Activated CD8-positive, alpha-beta T cell treated with anti-CD3 and anti-CD28 coated beads, Interleukin-2, amount 10 ng/mL, durations not matched to agents 7 days and 5 days (primary cell): ENCODE measurements around the gene ZNF366. TPM values are rescaled to one million over a fixed set of nuclear protein-coding genes. Genes with fewer than 3 reads are reported as not detected.
"Not testable (repeated sequence)": the region's sequence is repeated elsewhere in the genome, so short reads cannot be mapped to it uniquely, and the experiment has no call there.

Source experiments
- ATAC-seq: fragments of 150-1000 bp; cut with Tn5 transposase; one replicate; pipeline ENCODE4 v1.10.0; 2021; ENCODE audit warnings: moderate library complexity
- CTCF ChIA-PET: fragments of 350-600 bp; sonication (Branson Sonifier 250); formaldehyde crosslinking; loops from one replicate; lab custom pipeline; 2021; ENCODE audit warnings: antibody characterized with exemption; lab: Charles Lee
- POLR2A ChIA-PET: fragments of 350-600 bp; sonication (Branson Sonifier 250); formaldehyde crosslinking; loops from one replicate; lab custom pipeline; 2021; ENCODE audit warnings: antibody characterized with exemption; lab: Charles Lee
- DNase-seq: peaks from one replicate; pipeline ENCODE4 v3.0.0-alpha.2; 2020
- H3K27ac Mint-ChIP-seq: one replicate; pipeline ENCODE4 v1.8.0; 2021; ENCODE audit warnings: mild to moderate bottlenecking, mixed read lengths
- H3K27me3 Mint-ChIP-seq: one replicate; pipeline ENCODE4 v1.8.0; 2021; ENCODE audit warnings: low read depth, mixed read lengths
- H3K36me3 Mint-ChIP-seq: one replicate; pipeline ENCODE4 v1.8.0; 2021; ENCODE audit warnings: low read depth, mixed read lengths
- H3K4me1 Mint-ChIP-seq: one replicate; pipeline ENCODE4 v1.8.0; 2021; ENCODE audit warnings: low read depth, mixed read lengths
- H3K4me3 Mint-ChIP-seq: one replicate; pipeline ENCODE4 v1.8.0; 2021; ENCODE audit warnings: mild to moderate bottlenecking, mixed read lengths
- H3K9me3 Mint-ChIP-seq: one replicate; pipeline ENCODE4 v1.8.0; 2022; ENCODE audit warnings: mixed read lengths; ENCODE audit not compliant: insufficient read depth
- total RNA-seq, 2 experiments: library from RNA; stranded (reverse); gene quantifications; one replicate each; pipeline ENCODE4 v1.2.3, GENCODE V29; 2021

The ZNF366 gene
- total RNA-seq, 2 experiments from 2014 or later: not detected

DNA sequence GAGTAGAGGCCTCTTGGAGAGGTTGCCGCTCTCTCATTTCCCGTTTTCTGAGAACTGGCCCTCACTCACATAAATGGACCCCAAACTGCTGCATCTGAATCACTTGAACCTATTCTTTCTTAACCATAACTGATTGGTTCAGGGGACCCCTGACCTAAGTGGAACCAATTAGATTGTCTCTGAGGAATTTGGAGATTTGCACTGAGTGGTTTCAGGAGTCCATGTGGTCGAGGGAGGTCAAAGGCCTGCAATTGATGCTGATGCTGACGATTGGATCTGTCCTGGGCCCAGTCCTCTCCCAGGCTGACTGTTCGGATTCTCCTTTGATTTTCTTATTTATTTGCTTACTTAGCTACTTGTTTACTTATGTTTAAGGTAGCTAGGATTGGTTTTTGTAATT lies 99.1 kb downstream of the ZNF366 start:
- ATAC-seq: no peak
- no peak overlapping the region for H3K27ac Mint-ChIP-seq
- CTCF ChIA-PET: no interaction called here
- POLR2A ChIA-PET: no interaction called here
- H3K4me3 Mint-ChIP-seq: no peak overlapping the region
- H3K36me3 Mint-ChIP-seq: no peaks in the 10 kb centered on the region
- no peak for DNase-seq
- H3K27me3 Mint-ChIP-seq: peaks cover 2% of the 10 kb centered on the region
- peaks cover 4% of the 10 kb centered on the region for H3K9me3 Mint-ChIP-seq
- H3K4me1 Mint-ChIP-seq: no peaks in the 10 kb centered on the region

- ChIA-PET POLR2A (no interaction called here), CTCF (no interaction called here)
- ATAC-seq (no peak), DNase-seq (no peak)
- no peak overlapping the region for H3K27ac Mint-ChIP-seq
- no peak overlapping the region for H3K4me3 Mint-ChIP-seq
- H3K4me1 Mint-ChIP-seq: no peaks in the 10 kb centered on the region
- H3K36me3 Mint-ChIP-seq: no peaks in the 10 kb centered on the region
- peaks cover 4% of the 10 kb centered on the region for H3K9me3 Mint-ChIP-seq
- H3K27me3 Mint-ChIP-seq: peaks cover 2% of the 10 kb centered on the region
These were observed 99.7 kb downstream of the ZNF366 start for GRCh38 chr5:72407541-72407940.

GRCh38 chr5:72407078-72407477 lies 100.1 kb downstream of the ZNF366 start:
- H3K9me3 Mint-ChIP-seq: peaks cover 4% of the 10 kb centered on the region

GRCh38 chr5:72404771-72405170 lies 102.4 kb downstream of the ZNF366 start:
- CTCF ChIA-PET: not testable (repeated sequence)

More at GRCh38 chr5:72407078-72407477, 100.1 kb downstream of the ZNF366 start:
- H3K27ac Mint-ChIP-seq: no peak overlapping the region
- no peaks in the 10 kb centered on the region for H3K4me1 Mint-ChIP-seq
- CTCF ChIA-PET: no interaction called here
- POLR2A ChIA-PET: interaction anchor here (0.7 kb wide), 1 partner anchor 20 kb away, joined by 3 read pairs; no protein-coding TSS in a partner anchor
- DNase-seq (no peak), ATAC-seq (no peak)
- no peak overlapping the region for H3K4me3 Mint-ChIP-seq
- H3K27me3 Mint-ChIP-seq: peaks cover 2% of the 10 kb centered on the region
- no peaks in the 10 kb centered on the region for H3K36me3 Mint-ChIP-seq

GRCh38 chr5:72402959-72403628 lies 104.1 kb downstream of the ZNF366 start:
- CTCF ChIA-PET: interaction anchor here (0.6 to 0.8 kb wide), 2 partner anchors 37 to 269 kb away, joined by 3 read pairs; no protein-coding TSS in a partner anchor
- H3K36me3 Mint-ChIP-seq: no peaks in the 10 kb centered on the region

More at GRCh38 chr5:72404771-72405170, 102.4 kb downstream of the ZNF366 start:
- H3K27me3 Mint-ChIP-seq, H3K36me3 Mint-ChIP-seq, H3K4me3 Mint-ChIP-seq, ATAC-seq, H3K9me3 Mint-ChIP-seq, H3K4me1 Mint-ChIP-seq, DNase-seq, POLR2A ChIA-PET, H3K27ac Mint-ChIP-seq: not testable (repeated sequence)

GRCh38 chr5:72402381-72402890 lies 104.8 kb downstream of the ZNF366 start:
- no peaks in the 10 kb centered on the region for H3K4me1 Mint-ChIP-seq
- POLR2A ChIA-PET: no interaction called here
- CTCF ChIA-PET: interaction anchor here (0.6 to 0.8 kb wide), 3 partner anchors 36 to 268 kb away, joined by 3 read pairs; no protein-coding TSS in a partner anchor
- H3K9me3 Mint-ChIP-seq: peaks cover 4% of the 10 kb centered on the region
- H3K4me3 Mint-ChIP-seq: no peak overlapping the region
- no peak overlapping the region for H3K27ac Mint-ChIP-seq
- no peaks in the 10 kb centered on the region for H3K36me3 Mint-ChIP-seq
- ATAC-seq (no peak), DNase-seq (no peak)
- peaks cover 7% of the 10 kb centered on the region for H3K27me3 Mint-ChIP-seq

More at GRCh38 chr5:72402959-72403628, 104.1 kb downstream of the ZNF366 start:
- POLR2A ChIA-PET: no interaction called here
- H3K27ac Mint-ChIP-seq: no peak overlapping the region
- H3K9me3 Mint-ChIP-seq: peaks cover 4% of the 10 kb centered on the region
- no peak overlapping the region for H3K4me3 Mint-ChIP-seq
- no peaks in the 10 kb centered on the region for H3K4me1 Mint-ChIP-seq
- ATAC-seq: no peak
- DNase-seq: no peak
- peaks cover 7% of the 10 kb centered on the region for H3K27me3 Mint-ChIP-seq

DNA sequence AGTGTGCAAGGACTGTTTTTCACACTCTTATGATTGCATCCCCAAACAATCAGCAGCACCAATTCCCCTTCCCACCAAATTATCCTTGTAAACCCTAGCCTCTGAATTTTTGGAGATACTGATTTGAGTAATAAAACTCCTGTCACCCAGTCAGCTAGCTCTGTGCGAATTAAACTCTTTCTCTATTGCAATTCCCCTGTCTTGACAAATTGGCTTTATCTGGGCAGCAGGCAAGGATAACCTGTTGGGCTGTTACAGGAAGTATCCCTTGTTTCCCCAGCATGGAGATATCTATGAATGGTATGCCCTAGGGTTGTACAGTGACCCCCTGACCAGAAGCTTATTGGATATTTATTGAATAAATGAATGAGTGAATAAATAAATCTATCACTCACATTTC lies 106.3 kb downstream of the ZNF366 start:
- peaks cover 4% of the 10 kb centered on the region for H3K9me3 Mint-ChIP-seq
- H3K27ac Mint-ChIP-seq: no peak overlapping the region
- H3K27me3 Mint-ChIP-seq: peaks cover 10% of the 10 kb centered on the region
- no peak overlapping the region for H3K4me3 Mint-ChIP-seq
- ChIA-PET CTCF (no interaction called here), POLR2A (no interaction called here)
- H3K4me1 Mint-ChIP-seq: no peaks in the 10 kb centered on the region
- ATAC-seq (no peak), DNase-seq (no peak)
- H3K36me3 Mint-ChIP-seq: no peaks in the 10 kb centered on the region

DNA sequence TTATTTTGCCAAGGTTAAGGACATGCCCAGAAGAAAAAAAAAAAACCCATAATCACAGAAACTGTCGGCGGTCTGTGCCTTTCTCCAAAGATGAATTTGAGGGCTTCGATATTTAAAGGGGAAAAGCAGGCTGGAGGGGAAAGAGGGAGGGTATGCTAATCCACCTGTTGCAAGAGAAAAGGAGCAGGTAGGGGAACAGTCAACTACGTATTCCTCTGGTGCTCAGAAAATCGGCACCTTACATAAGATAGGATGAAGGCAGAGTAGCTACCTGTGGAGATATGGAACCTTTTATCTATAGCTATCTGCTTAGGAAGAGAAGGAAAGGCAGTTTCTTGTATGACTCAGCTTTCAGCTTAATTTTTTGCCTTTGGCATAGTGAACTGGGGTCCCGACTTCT lies 109.4 kb downstream of the ZNF366 start:
- Mint-ChIP-seq H3K27me3 (peaks cover 19% of the 10 kb centered on the region), H3K27ac (no peak overlapping the region), H3K9me3 (no peaks in the 10 kb centered on the region), H3K4me3 (no peak overlapping the region), H3K36me3 (no peaks in the 10 kb centered on the region), H3K4me1 (no peaks in the 10 kb centered on the region)
- ATAC-seq (no peak), DNase-seq (no peak)
- CTCF ChIA-PET: no interaction called here
- POLR2A ChIA-PET: no interaction called here

- ATAC-seq (no peak), DNase-seq (no peak)
- Mint-ChIP-seq H3K27ac (no peak overlapping the region), H3K36me3 (no peaks in the 10 kb centered on the region), H3K9me3 (no peaks in the 10 kb centered on the region), H3K27me3 (peaks cover 23% of the 10 kb centered on the region), H3K4me1 (no peaks in the 10 kb centered on the region), H3K4me3 (no peak overlapping the region)
- CTCF ChIA-PET: no interaction called here
- POLR2A ChIA-PET: no interaction called here
These were observed 112.5 kb downstream of the ZNF366 start for GRCh38 chr5:72394688-72395087.

- no peaks in the 10 kb centered on the region for H3K4me1 Mint-ChIP-seq
- no peak for DNase-seq
- CTCF ChIA-PET: no interaction called here
- H3K27ac Mint-ChIP-seq: no peak overlapping the region
- H3K27me3 Mint-ChIP-seq: peaks cover 21% of the 10 kb centered on the region
- POLR2A ChIA-PET: no interaction called here
- no peaks in the 10 kb centered on the region for H3K36me3 Mint-ChIP-seq
- H3K4me3 Mint-ChIP-seq: no peak overlapping the region
- no peaks in the 10 kb centered on the region for H3K9me3 Mint-ChIP-seq
- ATAC-seq: no peak
These were observed 114.2 kb downstream of the ZNF366 start for GRCh38 chr5:72393052-72393451.
